Ovary (tissue), 10 donors: ENCODE results near the gene XKR7. TPM values are rescaled to one million over a fixed set of nuclear protein-coding genes. Genes with fewer than 3 reads are reported as not detected.
"Not testable (repeated sequence)": the region's sequence is repeated elsewhere in the genome, so short reads cannot be mapped to it uniquely, and the experiment has no call there.

ENCODE experiments used
- DNase-seq, 5 donors: peaks; one replicate each; pipeline ENCODE4 v3.0.0-alpha.2; 2019 to 2020
- H3K27ac ChIP-seq, 2 donors: fragments of 200-600 bp; one replicate each; pipeline versions ENCODE4 v1.5.1 to v1.8.0; 2019 to 2022
- H3K27me3 ChIP-seq: fragments of 200-600 bp; one replicate; pipeline ENCODE4 v1.8.0; 2022
- H3K36me3 ChIP-seq: fragments of 200-600 bp; sonication (generic); one replicate; pipeline ENCODE4 v1.5.1; 2019
- H3K4me1 ChIP-seq: one replicate; pipeline ENCODE4 v1.8.1; 2013; ENCODE audit warnings: mild to moderate bottlenecking, moderate library complexity; ENCODE audit not compliant: insufficient read depth
- H3K4me3 ChIP-seq: fragments of 200-600 bp; sonication (generic); one replicate; pipeline ENCODE4 v1.5.1; 2017
- H3K9me3 ChIP-seq, 2 donors: fragments of 200-600 bp in 1 of 2; sonication (generic) in 1 of 2; one replicate each; pipeline versions ENCODE4 v1.5.1 to v1.8.1; 2013 to 2019; ENCODE audit warnings: mild to moderate bottlenecking in 1 of 2, moderate library complexity in 1 of 2
- CTCF ChIP-seq, 3 donors: fragments of 450-650 bp in 2 of 3; fragments of 200-600 bp in 1 of 3; IDR thresholded peaks; one replicate each; pipeline versions ENCODE4 v1.5.1 to v1.8.0; 2016 to 2022; ENCODE audit warnings: antibody characterized with exemption in 3 of 3, mild to moderate bottlenecking in 1 of 3
- EP300 ChIP-seq: sonication (generic); formaldehyde crosslinking; IDR thresholded peaks from one replicate; pipeline ENCODE4 v1.6.1; 2017; ENCODE audit warnings: antibody characterized with exemption
- POLR2A ChIP-seq: fragments of 450-650 bp; IDR thresholded peaks from one replicate; pipeline ENCODE4 v1.6.1; 2017; ENCODE audit warnings: antibody characterized with exemption, mild to moderate bottlenecking, moderate library complexity
- WGBS, 3 donors: extraction: QIAGEN DNeasy Blood & Tissue Kit in 1 of 3; methylation state at CpG; one replicate each; pipeline versions ENCODE4 v1.1.5 to v1.1.7; 2013 to 2017; 5-methylcytosine and 5-hydroxymethylcytosine counted together
- intact Hi-C, 4 donors: fragments of 100-400 bp; cut with DNase I; formaldehyde crosslinking; loops; one replicate each; pipeline versions ENCODE4 v1.11.0 to v1.15.1; 2022 to 2023
- long read RNA-seq, 3 donors: library from polyadenylated mRNA in 2 of 3; unstranded in 2 of 3; transcript quantifications; one replicate each; pipeline ENCODE4 v2.0.0 and lab custom pipeline, GENCODE V29; 2021 to 2026
- polyA plus RNA-seq, 2 donors: library from polyadenylated mRNA; stranded (reverse); fragments of 200-250 nt in 1 of 2; fragments of 350-450 nt in 1 of 2; fragmentation: Illumina TruSeq in 1 of 2; extraction: RNeasy Lipid Tissue Mini Kit (QIAGEN cat#74804) in 1 of 2; gene quantifications; one replicate each; pipeline ENCODE4 v1.2.3, GENCODE V29; 2013 to 2014
- total RNA-seq, 7 donors: library from RNA; depleted of rRNA in 2 of 7; stranded (reverse); fragments of >200 nt in 2 of 7; fragmentation: NEBNext Ultra II Directional in 3 of 7; extraction: Animal tissue kit (Norgen Biotek cat#: 25700) in 3 of 7; gene quantifications; one replicate each; pipeline versions ENCODE4 v1.1.0 to v1.2.4, GENCODE V29; 2016 to 2023
- donor health status: DM: no; HTN: no; CAD: no; lungs with moderate emphysema.
- donor health status: DM: no; HTN: no; CAD: no.
- donor health status: Bipolar disorder and iron deficiency.
- donor health status: DM: yes; HTN: yes; CAD: no.
- donor health status: DM: no; HTN: no; CAD: no.
- donor health status: DM: yes; HTN: yes; CAD: no.

Gene XKR7
- total RNA-seq (not detected), polyA plus RNA-seq (not detected)
- long read RNA-seq, donor 1 = 0 reads
- long read RNA-seq, donor 2 = 0 reads
- long read RNA-seq, donor 3 = 0 reads

- Histone ChIP-seq H3K4me3 (no peak within 1 kb of the TSS), H3K27ac (no peak within 1 kb of the TSS), H3K4me1 (no peaks in the 10 kb centered on the region), H3K27me3 (no peaks in the 10 kb centered on the region), H3K9me3 (no peaks in the 10 kb centered on the region), H3K36me3 (no peaks in the 10 kb centered on the region)
- WGBS, 3 donors = 0 to 2% (median 1%) methylated on average over 29 to 38 of the region's 38 CpGs
- DNase-seq = no peak
- TF ChIP-seq POLR2A (no peak), CTCF (IDR thresholded peaks at IDR 0.05) (no peak), EP300 (no peak)
- intact Hi-C loops = no loop called here
Observed at GRCh38 chr20:31967830-31968249, at the start of gene XKR7. Gene XKR7 (plus strand): TSS chr20:31968151. CDS start chr20:31968176, 25 bp downstream.

DNA sequence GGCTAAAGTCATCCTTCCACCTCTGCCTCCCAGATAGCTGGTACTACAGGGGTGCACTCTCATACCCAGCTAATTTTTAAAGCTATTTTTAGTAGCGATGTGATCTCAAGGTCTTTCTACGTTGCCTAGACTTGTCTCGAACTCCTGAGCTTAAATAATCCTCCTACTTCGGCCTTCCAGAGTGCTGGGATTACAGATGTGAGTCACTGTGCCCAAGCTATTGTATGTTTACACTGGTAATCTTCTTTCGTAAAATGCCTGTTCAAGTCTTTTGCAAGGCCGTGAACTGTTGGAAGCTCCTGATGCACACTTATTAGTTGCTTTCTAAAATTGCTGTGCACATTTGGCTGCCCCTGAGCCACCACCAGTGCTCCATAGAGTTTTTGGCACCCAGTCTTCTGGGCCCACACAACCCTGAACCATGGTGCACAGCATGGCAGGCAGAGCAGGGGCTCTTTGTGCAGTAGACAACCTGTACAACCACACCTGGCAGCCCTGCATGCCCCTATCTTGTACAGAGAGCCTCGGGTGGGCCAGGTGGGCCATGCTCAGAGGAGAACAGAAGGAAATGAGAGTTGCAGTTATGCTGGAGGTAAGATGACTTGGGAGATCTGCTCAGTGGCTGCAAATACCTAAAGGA lies 49.4 kb upstream of the XKR7 start:
- WGBS, 3 donors = 38 to 51% (median 46%) methylated on average over 7 of the region's 7 CpGs
- Histone ChIP-seq H3K4me3 (no peak overlapping the region), H3K27me3 (no peaks in the 10 kb centered on the region), H3K36me3 (no peaks in the 10 kb centered on the region), H3K9me3 (no peaks in the 10 kb centered on the region), H3K4me1 (no peaks in the 10 kb centered on the region), H3K27ac (no peak overlapping the region)
- no peak for DNase-seq
- intact Hi-C loops = no loop called here
- TF ChIP-seq POLR2A (no peak), CTCF (IDR thresholded peaks at IDR 0.05) (no peak), EP300 (no peak)

- intact Hi-C loops = no loop called here
- H3K36me3 ChIP-seq = no peaks in the 10 kb centered on the region
- no peak for DNase-seq
- H3K27ac ChIP-seq = no peak overlapping the region
- H3K4me3 ChIP-seq = no peak overlapping the region
- H3K27me3 ChIP-seq = no peaks in the 10 kb centered on the region
- WGBS, 3 donors = 26 to 43% (median 31%) methylated on average over 6 of the region's 6 CpGs
- H3K9me3 ChIP-seq = no peaks in the 10 kb centered on the region
- no peak for TF ChIP-seq CTCF (IDR thresholded peaks at IDR 0.05)
- no peak for TF ChIP-seq POLR2A
- no peak for TF ChIP-seq EP300
- H3K4me1 ChIP-seq = no peaks in the 10 kb centered on the region
Observed at GRCh38 chr20:31919410-31920155, 48.4 kb upstream of the XKR7 start.

DNA sequence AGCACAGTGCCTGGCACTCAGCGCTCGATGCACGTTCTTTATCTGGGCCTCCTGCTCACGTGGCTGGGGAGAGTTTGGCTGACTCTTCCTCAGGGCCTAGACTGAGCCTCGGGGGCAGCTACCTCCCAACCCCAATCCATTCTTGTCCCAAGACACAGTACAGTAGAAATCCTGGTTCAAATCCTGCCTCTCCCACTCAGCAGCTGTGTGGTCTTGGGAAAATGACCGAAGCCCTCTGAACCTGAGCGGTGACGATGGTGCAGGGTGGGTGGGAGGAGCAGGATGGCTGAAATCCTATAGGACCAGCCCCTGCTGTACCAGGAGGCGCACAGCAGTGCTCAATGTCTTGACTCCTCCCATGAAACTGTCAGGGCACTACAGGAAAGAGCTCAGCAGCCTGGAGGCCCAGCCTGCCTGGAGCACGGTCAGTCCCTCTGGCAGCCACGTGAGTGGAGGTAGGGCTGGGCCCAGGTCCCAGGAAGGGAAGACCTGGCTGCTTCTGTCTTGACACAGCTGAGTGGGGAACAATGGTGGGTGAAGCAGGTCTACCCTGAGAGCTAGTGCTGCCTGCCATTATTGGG lies 47.6 kb upstream of the XKR7 start:
- intact Hi-C loops = no loop called here
- WGBS, 3 donors = 63 to 73% (median 70%) methylated on average over 11 of the region's 11 CpGs
- no peak for DNase-seq
- no peaks in the 10 kb centered on the region for H3K36me3 ChIP-seq
- no peak overlapping the region for H3K27ac ChIP-seq
- no peak overlapping the region for H3K4me3 ChIP-seq
- no peaks in the 10 kb centered on the region for H3K9me3 ChIP-seq
- TF ChIP-seq POLR2A = no peak
- TF ChIP-seq EP300 = no peak
- no peak for TF ChIP-seq CTCF (IDR thresholded peaks at IDR 0.05)
- H3K27me3 ChIP-seq = no peaks in the 10 kb centered on the region
- H3K4me1 ChIP-seq = no peaks in the 10 kb centered on the region

- H3K4me3 ChIP-seq, DNase-seq, H3K36me3 ChIP-seq, intact Hi-C loops, H3K27ac ChIP-seq, H3K27me3 ChIP-seq, H3K9me3 ChIP-seq, H3K4me1 ChIP-seq: not testable (repeated sequence)
- 87 to 92% (median 88%) methylated on average over 5 of the region's 5 CpGs for WGBS, 3 donors
Observed at GRCh38 chr20:31921480-31921879, 46.5 kb upstream of the XKR7 start.
